ENCODE measurements around the gene GRWD1.

The GRWD1 gene

DNA sequence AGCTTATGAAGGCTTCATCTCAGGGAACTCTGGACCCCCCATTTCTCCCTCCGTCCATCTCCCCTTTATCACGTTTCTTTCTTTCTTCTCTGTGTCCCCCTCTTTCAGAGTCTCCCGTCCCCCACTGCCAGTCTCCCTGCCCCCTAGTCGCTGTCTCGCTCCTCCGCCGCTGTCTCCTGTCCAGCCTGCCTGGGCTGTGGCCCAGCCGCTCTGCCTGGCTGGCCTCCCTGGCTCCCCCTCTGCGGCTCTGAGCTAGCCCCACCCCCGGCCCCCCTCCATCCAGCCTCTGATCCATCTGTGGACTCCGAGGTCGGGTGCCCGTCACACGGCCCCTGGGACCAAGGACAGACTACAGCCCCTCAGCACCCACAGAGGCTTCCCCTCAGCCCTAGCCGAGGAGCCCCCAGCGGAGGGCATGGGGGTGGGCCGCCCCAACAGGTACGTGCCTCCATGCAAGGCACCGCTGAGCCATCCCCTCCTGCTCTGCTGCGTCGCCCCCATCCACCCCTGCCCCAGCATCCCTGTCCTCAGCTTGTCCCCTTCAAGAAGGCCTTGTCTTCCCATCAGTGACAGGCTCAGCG lies 8.5 kb downstream of the GRWD1 start:
- in situ Hi-C loops (cut with HindIII; ENCODE audit: low sequenced_read_pairs) = no loop called here

DNA sequence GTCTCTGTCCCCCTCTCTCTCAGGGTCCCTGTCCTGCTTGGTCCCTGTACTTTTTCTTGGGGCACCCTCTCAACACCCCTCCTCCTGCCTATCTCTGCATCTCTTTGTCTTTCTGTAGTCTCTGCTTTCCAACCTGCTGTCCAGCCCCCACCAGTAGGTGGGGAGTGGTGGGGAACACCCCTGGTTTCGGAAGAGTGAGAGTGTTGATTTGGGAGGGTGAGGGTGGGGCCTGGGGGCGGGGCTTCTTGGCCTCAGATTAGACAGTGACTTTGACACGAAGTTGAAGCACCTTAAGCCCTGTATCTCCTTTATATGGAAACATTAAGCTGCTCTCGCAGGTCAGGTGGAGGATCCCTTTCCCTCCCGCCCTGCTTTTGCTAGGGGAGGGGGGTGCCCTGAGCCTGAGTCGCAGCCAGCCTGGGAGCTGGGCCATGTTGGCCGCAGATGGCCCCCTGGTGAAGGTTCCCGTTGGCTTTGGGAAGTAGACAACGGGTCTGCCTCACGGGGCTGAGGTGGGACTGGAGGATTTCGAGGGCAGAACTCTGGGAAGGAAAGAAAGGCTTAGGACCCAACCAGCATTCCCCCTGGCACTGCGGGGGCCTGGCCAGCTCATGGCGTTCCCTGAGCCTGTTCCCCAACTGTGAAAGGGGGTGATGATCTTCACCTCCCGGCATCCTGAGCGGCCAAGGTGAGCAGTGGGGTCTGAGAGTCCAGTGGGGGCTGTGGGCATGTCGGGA lies 9.6 kb downstream of the GRWD1 start, which contains the start of gene KCNJ14:
KCNJ14 (plus strand) TSS at position 404 of the 737 bp plus-strand sequence. CDS start 6,151 bp downstream, outside the sequence.
- TF ChIP-seq, protein P1, sequence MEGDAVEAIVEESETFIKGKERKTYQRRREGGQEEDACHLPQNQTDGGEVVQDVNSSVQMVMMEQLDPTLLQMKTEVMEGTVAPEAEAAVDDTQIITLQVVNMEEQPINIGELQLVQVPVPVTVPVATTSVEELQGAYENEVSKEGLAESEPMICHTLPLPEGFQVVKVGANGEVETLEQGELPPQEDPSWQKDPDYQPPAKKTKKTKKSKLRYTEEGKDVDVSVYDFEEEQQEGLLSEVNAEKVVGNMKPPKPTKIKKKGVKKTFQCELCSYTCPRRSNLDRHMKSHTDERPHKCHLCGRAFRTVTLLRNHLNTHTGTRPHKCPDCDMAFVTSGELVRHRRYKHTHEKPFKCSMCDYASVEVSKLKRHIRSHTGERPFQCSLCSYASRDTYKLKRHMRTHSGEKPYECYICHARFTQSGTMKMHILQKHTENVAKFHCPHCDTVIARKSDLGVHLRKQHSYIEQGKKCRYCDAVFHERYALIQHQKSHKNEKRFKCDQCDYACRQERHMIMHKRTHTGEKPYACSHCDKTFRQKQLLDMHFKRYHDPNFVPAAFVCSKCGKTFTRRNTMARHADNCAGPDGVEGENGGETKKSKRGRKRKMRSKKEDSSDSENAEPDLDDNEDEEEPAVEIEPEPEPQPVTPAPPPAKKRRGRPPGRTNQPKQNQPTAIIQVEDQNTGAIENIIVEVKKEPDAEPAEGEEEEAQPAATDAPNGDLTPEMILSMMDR (IDR thresholded peaks at IDR 0.05; ENCODE audit: low read depth, low read length) = no peak
- in situ Hi-C loops (cut with HindIII; ENCODE audit: low sequenced_read_pairs) = no loop called here
- no peak within 1 kb of the TSS for H3K4me3 ChIP-seq (ENCODE audit: low read depth, low read length)
- DNase-seq (ENCODE audit: low read depth, low spot score) = no peak

More for the DNA sequence above, 8.5 kb downstream of the GRWD1 start:
- TF ChIP-seq, protein P1 (IDR thresholded peaks at IDR 0.05; ENCODE audit: low read depth, low read length) = no peak
- no peak overlapping the region for H3K4me3 ChIP-seq (ENCODE audit: low read depth, low read length)
- no peak for DNase-seq (ENCODE audit: low read depth, low spot score)

DNA sequence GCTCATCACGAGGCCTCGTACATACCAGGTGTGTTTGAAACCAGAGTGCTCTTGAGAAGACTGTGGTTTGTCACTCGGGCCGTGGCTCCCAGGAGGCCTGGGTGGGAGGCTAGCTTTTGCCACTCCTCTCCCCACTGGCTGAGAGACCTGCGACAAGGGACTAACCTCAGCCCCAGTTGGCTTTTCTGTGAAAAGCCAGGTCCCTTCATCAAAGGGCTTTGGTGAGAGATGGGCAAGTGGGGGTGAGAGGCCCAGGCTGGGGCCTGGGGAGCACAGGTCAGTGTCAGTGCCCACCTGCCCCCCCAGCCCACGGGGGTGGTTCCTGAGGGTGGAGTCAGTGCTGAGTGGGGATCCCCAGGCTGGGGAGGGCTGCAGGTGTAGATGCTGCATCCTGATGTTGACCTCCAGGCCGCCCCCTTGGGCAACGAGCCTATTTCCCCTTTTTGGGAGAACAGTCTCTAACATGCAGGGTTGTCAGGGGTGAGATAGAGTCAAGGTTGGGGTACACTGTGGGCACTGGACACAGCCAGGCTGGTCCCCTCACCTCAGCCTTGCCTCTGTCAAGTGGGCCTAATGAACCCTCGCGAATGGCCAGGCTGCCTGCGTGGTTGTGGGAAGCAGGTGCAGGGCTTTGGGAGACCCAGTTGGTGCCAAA lies 10.3 kb downstream of the GRWD1 start:
- DNase-seq (ENCODE audit: low read depth, low spot score) = no peak
- in situ Hi-C loops (cut with HindIII; ENCODE audit: low sequenced_read_pairs) = no loop called here
- TF ChIP-seq, protein P1 (IDR thresholded peaks at IDR 0.05; ENCODE audit: low read depth, low read length) = no peak
- H3K4me3 ChIP-seq (ENCODE audit: low read depth, low read length) = no peak overlapping the region

DNA sequence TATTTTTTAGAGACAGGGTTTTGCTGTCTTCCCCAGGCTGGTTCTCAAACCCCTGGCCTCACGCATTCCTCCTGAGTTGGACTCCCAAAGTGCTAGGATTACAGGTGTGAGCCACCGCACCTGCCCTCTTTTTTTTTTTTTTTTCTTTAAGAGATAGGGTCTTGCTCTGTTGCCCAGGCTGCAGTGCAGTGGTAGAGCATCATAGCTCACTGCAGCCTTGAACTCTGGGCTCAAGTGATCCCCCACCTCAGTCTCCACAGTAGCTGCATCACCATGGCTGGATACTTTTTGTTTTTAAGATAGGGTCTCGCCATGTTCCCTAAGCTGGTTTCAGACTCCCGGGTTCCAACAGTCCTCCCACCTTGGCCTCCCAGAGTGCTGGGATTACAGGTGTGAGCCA lies 11.1 kb downstream of the GRWD1 start:
- in situ Hi-C loops (cut with HindIII; ENCODE audit: low sequenced_read_pairs) = no loop called here
- no peak for DNase-seq (ENCODE audit: low read depth, low spot score)
- no peak overlapping the region for H3K4me3 ChIP-seq (ENCODE audit: low read depth, low read length)
- TF ChIP-seq, protein P1 (IDR thresholded peaks at IDR 0.05; ENCODE audit: low read depth, low read length) = no peak

DNA sequence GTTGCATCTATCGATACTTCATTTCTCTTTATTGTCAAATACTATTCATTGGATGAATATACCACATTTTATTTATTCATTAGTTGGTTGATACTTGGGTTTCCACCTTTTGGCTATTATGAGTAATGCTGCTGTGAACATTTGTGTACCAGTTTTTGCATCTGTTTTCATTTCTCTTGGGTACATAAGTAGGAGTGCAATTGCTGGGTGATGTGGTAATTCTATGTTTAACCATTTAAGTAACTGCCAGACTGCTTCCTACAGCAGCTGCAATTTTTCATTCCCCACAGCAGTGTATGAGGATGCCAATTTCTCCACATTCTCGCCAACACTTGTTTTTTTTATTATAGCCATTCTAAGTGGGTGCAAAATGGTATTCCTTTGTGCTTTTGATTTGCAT lies 12.2 kb downstream of the GRWD1 start:
- TF ChIP-seq, protein P1 (IDR thresholded peaks at IDR 0.05; ENCODE audit: low read depth, low read length) = no peak
- in situ Hi-C loops (cut with HindIII; ENCODE audit: low sequenced_read_pairs) = no loop called here
- DNase-seq (ENCODE audit: low read depth, low spot score) = no peak
- no peak overlapping the region for H3K4me3 ChIP-seq (ENCODE audit: low read depth, low read length)

DNA sequence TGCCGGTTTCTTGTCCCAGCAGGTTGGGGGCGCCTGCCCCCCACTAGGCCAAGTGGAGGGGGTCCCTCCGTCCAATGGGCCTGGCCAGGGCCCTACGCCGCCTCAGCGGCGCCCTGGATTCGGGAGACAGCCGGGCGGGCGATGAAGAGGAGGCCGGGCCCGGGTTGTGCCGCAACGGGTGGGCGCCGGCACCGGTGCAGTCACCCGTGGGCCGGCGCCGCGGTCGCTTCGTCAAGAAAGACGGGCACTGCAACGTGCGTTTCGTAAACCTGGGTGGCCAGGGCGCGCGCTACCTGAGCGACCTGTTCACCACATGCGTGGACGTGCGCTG lies 15.8 kb downstream of the GRWD1 start:
- in situ Hi-C loops (cut with HindIII; ENCODE audit: low sequenced_read_pairs) = no loop called here
- no peak overlapping the region for H3K4me3 ChIP-seq (ENCODE audit: low read depth, low read length)
- no peak for DNase-seq (ENCODE audit: low read depth, low spot score)
- TF ChIP-seq, protein P1 (IDR thresholded peaks at IDR 0.05; ENCODE audit: low read depth, low read length) = no peak
